GDM1 (cell line): Measurements from ENCODE around the gene APLF.
"Not testable (repeated sequence)": the region's sequence is repeated elsewhere in the genome, so short reads cannot be mapped to it uniquely, and the experiment has no call there.

ENCODE experiments used
- DNase-seq: peaks from one replicate; lab custom pipeline; 2025; lab: John Stamatoyannopoulos, UW

The APLF gene

GRCh38 chr2:68476454-68476853, 9.1 kb downstream of the APLF start:
- DNase-seq = no peak

DNA sequence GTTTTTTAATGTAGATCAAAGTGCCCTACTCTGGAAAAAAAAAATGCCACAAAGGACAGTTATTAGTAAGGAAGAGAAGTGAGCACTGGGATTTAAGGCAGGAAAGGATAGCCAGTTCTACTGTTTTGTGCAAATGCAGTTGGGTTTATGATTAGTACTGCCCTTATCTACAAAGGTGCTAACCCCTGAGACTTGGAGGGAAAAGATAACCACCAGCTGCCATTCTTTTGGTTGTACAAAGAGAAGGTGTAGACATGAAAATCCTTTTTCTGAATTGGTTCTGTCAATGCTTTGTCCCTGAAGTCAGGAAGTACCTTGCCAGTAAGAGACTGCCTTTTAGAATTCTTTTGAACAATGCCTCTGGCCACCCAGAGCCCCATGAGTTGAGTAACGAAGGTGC, 11.3 kb downstream of the APLF start:
- DNase-seq = no peak

DNA sequence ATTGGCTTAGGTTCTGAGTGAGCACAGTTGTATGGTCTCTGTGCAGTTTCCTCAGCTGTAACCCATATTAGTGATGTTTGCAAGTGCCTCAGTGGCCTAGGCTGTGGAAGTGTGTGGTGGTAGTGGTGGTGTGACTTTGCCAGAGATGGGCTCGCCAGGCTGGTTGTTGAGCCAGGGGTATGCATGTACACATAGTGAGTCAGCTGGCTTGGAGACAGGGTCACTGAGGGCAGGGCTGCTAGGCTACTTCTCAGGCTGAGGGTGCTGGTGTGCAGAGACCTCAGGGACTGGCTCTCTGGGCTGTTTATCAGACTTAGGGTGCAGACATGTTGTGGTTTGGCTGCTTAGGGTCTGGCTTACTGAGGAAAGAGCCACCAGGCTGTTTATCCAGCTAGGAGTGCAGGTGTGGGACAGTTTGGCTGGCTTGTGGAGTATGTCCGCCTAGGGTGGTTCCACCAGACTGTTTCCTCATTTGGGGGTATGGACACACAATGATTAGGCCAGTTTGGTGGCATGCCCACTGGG, 15.0 kb downstream of the APLF start:
- DNase-seq = no peak

DNA sequence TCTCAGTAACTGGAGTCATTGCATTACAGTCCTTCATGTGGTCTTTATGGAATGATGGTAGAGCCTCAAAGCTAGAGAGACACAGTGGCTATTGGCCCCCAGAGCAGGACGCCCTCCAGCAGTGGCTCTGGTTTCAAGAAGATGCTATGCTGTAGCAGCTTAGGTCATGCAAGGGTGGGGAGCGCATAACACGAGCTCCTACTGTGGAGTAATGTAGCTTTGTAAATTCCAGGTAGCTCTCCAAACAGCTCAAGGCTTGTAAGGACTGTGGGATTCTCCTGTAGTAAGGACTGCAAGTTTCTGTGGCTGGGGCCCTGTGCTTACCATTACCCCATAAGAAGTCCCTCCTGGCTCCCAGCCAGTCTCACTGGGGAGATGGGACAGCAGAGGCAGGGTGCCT, 15.6 kb downstream of the APLF start:
- no peak for DNase-seq

DNA sequence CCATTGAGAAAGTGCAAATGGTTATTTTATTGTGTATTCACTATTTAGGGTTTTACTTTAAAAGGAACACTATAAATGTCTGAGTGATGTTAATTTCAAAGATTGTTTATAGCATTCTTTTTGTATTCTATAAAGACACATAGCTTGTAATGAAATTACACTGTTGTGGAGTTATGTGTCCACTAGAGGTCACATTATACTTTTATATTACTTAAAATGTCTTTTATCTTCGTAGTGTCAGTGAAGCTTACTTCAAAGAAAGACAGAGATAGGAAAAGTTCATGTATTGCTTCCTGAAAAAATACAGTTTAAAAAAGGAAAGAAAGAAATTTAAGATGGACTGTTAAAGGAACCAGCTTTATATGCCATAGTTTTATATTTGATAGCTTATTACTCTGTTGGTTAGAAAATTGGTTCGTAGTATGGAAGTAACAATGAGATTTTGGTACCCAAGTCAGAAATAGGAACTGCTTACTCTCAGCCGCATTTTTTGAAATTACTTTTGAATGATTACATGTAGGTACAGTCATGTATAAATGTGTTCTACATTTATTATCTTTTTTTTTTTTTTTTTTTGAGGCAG, 20.5 kb downstream of the APLF start:
- DNase-seq = no peak

- not testable (repeated sequence) for DNase-seq
These were observed 21.2 kb downstream of the APLF start for GRCh38 chr2:68488605-68489004.

GRCh38 chr2:68489282-68489681, 21.9 kb downstream of the APLF start:
- no peak for DNase-seq

- no peak for DNase-seq
These were observed 24.2 kb downstream of the APLF start for GRCh38 chr2:68491582-68491981.

DNA sequence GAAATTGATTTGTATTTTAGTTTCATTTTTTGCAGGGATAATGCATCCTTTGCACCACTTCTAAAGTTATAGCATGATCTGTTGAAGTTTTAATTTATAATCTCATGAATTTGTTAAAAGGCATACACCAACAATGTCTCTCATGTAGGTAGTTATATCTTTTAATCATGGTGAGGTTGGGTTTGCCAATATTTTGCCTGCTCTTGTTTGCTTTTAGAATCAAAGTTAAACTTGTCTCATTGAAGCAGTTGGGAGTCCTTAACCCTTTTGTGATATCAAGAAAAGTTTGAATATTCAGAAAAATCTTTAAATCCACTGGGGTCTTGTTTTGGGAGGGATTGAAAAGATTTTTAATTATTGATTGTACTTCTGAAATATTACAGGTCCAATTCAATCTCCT, 31.7 kb downstream of the APLF start:
- DNase-seq = no peak

DNA sequence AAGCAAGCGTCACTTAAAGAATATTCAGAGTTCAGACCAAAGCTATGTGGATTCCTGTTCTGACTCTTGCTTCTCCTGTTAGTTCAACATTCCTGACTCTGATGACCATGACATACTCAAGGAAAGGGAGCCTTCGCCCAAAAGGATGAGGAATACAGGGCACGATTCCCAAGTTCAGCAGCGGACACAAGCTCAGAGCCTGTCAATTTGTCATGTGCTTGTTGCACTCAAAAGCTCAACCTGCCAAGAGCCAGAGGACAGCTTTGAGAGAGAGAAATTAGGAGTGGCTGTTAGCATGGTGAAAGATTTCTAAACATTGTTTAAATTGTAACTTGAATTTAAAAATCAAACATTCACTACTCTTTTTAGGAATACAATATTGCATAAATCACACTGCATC, 33.3 kb downstream of the APLF start:
- DNase-seq = no peak

- no peak for DNase-seq
These were observed 34.4 kb downstream of the APLF start for GRCh38 chr2:68501768-68502167.

GRCh38 chr2:68505603-68506159, 38.3 kb downstream of the APLF start:
- DNase-seq = no peak

GRCh38 chr2:68506170-68506569, 38.8 kb downstream of the APLF start:
- DNase-seq = no peak

- DNase-seq = no peak
These were observed 44.9 kb downstream of the APLF start for GRCh38 chr2:68512326-68512725.

DNA sequence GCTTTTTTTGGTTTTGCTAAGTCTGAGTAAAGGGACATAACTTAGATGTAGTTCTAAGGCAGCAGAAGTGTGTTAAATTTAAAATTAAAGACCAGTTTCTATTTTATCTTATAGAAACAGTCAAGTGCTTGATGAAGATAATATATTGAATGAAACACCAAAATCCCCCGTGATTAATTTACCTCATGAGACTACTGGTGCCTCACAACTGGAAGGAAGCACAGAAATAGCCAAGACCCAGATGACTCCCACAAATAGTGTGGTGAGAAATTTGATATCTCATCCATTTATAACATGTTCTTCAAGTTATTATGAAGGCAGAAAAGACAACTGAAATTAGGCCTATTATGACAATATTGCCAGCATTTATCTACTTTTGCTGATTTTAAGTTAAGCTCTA, 45.6 kb downstream of the APLF start:
- no peak for DNase-seq

- DNase-seq = no peak
These were observed 47.0 kb downstream of the APLF start for GRCh38 chr2:68514316-68514929.

DNA sequence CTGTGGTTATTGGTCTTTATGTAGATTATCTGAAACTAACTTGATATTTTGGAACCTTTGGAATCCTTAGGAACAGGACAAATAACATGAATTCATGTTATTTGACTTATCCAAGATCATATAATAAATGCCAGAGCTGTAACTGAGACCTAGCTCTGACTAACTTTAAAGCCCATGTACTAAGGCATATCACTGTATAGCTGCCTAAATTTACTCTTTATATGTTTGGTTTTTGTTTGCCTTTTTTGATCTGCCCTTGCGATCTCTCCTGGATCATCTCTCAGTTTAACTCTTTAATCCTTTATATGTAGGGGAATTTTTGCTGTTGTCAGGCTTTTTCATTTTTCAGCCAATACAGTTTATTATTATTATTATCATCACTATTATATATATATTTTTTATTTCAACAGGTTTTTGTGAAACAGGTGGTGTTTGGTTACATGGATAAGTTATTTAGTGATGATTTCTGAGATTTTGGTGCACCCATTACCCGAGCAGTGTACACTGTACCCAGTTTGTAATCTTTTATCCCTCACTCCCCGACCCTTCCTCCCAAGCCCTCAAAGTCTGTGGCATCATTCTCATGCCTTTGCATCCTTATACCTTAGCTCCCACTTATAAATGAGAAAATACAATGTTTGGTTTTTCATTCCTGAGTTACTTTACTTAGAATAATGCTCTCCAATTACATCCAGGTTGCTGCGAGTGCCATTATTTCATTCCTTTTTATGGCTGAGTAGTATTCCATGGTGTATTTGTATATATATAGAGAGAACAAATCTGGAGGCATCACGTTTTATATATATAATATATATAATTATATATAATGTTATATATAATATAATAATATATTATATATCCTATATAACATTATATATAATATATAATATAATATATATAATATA, 48.9 kb downstream of the APLF start:
- DNase-seq = no peak

GRCh38 chr2:68519236-68519635, 51.9 kb downstream of the APLF start:
- DNase-seq = no peak

DNA sequence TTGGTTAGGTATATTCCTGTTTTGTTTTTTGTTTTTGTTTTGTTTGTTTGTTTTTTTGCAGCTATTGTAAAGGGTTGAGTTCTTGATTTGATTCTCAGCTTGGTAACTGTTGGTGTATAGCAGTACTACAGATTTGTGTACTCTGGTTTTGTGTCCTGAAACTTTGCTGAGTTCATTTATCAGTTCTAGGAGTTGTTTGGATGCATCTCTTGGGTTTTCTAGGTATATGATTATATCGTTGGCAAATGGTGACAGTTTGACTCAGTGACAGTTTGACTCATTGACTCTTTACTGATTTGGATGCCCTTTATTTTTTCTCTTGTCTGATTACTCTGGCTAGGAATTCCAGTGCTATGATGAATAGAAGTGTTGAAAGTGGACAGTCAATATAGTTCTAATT, 53.7 kb downstream of the APLF start:
- no peak for DNase-seq

GRCh38 chr2:68526943-68527342, 59.6 kb downstream of the APLF start:
- DNase-seq = not testable (repeated sequence)

DNA sequence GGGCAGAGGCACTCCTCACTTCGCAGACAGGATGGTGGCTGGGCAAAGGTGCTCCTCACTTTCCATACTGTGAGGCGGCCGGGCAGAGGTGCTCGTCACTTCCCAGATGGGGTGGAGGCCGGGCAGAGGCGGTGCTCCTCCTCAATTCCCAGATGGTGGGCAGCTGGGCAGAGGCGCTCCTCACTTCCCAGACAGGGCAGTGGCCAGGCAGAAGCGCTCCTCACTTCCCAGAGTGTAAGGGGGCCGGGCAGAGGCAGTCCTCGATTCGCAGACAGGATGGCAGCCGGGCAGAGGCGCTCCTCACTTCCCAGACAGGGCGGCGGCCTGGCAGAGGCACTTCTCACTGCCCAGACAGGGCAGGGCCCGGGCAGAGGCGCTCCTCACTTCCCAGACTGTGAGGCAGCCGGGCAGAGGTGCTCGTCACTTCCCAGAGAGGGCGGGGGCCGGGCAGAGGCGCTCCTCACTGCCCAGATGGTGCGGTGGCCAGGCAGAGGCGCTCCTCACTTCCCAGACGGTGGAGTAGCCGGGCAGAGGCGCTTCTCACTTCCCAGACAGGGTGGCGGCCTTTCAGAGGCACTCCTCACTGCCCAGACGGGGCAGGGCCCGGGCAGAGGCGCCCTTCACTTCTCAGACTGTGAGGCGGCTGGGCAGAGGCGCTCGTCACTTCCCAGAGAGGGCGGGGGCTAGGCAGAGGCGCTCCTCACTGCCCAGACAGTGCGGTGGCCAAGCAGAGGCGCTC, 60.1 kb downstream of the APLF start:
- DNase-seq = not testable (repeated sequence)

GRCh38 chr2:68529156-68529555, 61.8 kb downstream of the APLF start:
- not testable (repeated sequence) for DNase-seq
